NCI-H510A treated with DMSO at 0.1 percent for 48 hours (cell line): Measurements from ENCODE around the gene CILP2.
A peak's percentile ranks its signal among the peaks of the same experiment; 100 is the strongest.

ENCODE experiments used
- DNase-seq: peaks from one replicate; lab custom pipeline; 2025; lab: John Stamatoyannopoulos, UW

The CILP2 gene, protein sequence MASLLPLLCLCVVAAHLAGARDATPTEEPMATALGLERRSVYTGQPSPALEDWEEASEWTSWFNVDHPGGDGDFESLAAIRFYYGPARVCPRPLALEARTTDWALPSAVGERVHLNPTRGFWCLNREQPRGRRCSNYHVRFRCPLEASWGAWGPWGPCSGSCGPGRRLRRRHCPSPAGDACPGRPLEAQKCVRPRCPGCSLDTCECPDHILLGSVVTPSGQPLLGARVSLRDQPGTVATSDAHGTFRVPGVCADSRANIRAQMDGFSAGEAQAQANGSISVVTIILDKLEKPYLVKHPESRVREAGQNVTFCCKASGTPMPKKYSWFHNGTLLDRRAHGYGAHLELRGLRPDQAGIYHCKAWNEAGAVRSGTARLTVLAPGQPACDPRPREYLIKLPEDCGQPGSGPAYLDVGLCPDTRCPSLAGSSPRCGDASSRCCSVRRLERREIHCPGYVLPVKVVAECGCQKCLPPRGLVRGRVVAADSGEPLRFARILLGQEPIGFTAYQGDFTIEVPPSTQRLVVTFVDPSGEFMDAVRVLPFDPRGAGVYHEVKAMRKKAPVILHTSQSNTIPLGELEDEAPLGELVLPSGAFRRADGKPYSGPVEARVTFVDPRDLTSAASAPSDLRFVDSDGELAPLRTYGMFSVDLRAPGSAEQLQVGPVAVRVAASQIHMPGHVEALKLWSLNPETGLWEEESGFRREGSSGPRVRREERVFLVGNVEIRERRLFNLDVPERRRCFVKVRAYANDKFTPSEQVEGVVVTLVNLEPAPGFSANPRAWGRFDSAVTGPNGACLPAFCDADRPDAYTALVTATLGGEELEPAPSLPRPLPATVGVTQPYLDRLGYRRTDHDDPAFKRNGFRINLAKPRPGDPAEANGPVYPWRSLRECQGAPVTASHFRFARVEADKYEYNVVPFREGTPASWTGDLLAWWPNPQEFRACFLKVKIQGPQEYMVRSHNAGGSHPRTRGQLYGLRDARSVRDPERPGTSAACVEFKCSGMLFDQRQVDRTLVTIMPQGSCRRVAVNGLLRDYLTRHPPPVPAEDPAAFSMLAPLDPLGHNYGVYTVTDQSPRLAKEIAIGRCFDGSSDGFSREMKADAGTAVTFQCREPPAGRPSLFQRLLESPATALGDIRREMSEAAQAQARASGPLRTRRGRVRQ

DNA sequence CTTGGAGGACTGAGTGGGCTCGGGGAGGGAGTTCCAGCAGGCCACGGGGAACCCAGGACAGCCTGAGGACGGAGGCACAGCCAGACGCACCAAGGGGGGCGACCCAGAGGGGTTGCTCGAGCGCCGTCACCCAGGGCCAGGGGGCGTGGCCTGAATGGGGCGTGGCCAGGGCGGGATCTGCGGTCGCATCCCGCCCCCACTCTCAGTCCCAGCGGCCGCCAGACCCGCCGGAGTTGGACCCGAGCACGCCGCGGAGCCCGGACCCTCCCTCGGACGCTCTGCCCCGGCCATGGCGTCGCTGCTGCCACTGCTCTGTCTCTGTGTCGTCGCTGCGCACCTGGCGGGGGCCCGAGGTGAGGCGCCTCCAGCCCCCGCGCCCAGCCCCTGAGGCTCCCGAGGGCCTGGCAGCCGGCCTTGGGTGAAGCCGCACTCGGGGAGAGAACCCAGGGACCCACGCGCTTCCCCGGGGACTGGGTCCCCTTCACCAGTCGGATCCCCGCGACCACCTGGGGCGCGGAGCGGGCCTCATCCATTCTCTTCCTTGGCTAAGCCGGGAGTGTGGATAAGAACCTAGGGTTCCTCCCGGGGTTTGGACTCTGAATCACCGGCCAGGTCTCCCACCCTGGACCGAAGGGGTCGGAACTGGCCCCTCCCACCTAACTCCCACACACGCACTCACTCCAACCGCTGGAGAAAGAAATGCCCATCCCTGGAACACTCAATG is at the start of gene CILP2:
Gene CILP2, plus strand, starts transcription at position 205 of the 724 bp plus-strand sequence. Its CDS starts 85 bp downstream, at position 290.
- DNase-seq = no peak

DNA sequence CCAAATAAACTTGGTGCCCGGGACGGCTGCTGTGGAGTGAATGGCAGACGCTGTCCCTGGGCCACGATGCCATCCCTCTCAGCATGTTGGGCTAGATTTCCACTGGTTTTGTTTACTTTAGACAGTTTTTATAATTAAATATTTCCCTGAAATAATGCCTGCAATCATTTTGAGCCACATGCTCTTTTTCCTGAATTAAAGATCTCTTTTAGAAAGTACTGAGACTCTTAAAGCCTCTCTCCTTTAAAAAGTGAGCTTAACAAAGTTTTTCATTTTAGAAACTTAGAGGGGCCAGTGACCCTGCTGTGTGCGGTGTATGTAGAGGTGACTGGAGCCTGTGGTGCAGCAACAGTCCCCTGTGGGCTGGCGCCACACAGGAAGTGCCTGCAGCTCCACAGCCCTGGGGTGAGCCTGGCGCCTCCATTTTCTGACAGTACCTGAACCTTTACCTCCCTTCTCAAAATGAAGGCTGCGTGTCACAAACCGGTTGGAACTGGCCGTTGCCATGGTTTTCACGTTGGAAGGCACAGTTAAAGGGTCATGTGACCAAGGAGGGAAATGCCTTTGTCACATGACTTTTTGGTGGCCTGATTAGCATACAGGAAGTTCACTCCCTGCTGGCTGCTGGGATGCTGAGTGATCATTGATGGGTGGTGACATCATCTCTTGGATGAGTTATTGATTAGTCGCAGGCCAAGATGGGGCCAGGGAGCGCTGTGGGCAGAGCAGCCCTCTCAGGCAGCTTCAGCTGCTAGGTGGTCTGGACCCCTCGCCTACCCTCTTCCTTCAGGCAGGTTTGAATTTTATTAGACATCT is 49.0 kb upstream of the CILP2 start:
- DNase-seq = peak; percentile 33

DNA sequence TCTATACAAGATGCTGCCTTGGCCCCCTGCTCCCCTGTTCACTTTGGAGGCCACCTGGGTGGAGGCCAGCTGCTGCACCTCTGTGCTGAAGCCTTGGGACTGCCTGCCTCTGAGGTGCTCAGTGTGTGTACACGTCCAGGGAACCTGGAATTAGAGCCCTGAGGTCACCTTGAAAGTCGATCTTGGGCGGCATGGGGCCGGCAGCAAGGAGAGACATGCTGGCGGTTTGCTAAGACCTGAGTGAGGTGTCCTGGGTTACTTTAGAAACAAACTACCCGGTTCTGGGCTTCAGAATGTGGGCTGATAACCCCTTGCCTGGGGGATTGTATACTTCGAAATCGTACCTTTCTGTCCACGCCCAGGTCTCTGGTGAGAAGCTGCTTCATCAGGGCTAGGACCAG is 48.3 kb upstream of the CILP2 start:
- no peak for DNase-seq

DNA sequence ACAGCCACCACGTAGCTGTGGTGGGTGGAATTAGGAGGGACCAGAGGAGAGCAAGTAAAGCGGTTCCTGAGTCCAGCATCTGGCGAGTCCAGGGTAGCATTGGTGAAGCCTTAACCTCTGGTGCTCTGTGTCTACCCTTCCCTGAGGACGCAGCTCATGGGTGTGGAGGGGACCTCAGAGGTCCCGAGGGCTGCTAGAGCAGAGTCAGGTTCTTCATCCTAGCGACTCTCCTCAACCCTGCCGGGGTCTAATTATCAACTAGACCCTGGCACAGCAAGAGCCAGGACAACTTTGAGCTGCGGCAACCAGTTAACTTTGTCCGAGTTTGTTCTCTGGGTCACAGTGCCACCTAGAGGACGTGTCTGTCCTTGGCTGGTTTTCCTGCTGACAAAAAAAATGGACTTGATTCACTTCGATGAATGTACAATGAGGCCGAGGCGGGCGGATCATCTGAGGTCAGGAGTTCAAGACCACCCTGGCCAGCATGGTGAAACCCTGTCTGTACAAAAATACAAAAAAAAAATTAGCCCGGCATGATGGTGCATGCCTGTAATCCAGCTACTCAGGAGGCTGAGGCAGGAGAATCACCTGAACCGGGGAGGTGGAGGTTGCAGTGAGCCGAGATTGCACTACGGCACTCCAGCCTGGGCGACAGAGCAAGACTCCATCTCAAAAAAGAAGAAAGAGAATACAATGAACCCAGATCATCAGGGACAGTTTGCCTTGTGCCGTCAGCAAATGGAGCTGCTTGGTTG is 47.7 kb upstream of the CILP2 start:
- DNase-seq = peak; percentile 71

DNA sequence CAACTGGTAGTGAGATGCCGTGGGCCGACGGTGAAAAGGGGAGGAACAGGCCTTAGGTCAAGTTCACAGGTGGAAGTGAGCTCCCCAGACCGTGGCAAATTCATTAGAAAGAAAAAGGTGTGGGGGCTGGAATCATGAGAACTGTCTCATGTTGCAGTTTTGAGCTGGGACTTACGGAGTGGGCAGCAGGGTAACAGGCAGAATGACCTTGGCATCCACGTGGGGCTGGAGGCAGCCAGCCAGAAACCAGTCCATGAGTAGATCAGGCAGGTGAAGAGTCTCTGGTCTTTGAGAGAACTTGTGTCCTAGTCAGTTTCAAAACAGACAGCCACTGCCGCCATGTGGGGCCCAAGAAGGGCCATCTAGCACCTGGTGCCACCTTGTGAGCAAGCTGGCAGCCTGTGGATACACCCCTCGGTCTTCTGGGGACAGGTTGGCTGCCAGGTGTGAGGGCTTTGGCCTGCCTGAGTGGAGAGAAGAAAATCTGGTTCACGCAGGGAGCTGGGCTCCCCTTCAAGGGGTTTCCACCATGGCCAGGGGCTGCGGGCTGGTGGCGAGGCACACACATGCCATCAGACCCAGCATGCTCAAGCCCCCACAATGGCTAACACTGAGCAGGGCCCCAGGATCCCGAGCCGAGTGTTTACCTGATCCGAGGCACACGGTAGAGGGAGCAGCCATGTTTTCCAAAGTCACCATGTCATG is 46.6 kb upstream of the CILP2 start:
- no peak for DNase-seq

DNA sequence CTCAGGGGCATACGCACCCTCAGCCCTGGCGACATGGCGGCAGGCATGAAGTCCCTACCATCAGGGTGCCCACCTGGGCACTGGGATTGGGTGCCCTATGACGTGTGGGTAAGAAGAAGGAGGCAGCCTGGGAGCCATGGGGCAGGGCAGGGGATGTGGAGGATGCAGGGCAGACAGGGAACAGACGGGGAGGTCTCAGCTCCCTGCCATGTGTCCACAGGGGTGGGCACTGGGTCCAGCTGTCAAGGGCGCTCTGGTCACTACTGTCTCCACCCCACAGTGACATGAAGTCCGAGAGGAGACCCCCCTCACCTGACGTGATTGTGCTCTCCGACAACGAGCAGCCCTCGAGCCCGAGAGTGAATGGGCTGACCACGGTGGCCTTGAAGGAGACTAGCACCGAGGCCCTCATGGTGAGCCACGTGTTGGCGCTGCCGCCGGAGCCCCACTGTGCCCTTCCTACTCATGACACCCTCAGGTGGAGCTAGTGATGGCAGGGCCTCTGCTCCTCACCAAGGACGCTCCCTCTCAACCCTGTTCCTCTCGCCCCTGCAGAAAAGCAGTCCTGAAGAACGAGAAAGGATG is 45.9 kb upstream of the CILP2 start:
- DNase-seq = no peak

DNA sequence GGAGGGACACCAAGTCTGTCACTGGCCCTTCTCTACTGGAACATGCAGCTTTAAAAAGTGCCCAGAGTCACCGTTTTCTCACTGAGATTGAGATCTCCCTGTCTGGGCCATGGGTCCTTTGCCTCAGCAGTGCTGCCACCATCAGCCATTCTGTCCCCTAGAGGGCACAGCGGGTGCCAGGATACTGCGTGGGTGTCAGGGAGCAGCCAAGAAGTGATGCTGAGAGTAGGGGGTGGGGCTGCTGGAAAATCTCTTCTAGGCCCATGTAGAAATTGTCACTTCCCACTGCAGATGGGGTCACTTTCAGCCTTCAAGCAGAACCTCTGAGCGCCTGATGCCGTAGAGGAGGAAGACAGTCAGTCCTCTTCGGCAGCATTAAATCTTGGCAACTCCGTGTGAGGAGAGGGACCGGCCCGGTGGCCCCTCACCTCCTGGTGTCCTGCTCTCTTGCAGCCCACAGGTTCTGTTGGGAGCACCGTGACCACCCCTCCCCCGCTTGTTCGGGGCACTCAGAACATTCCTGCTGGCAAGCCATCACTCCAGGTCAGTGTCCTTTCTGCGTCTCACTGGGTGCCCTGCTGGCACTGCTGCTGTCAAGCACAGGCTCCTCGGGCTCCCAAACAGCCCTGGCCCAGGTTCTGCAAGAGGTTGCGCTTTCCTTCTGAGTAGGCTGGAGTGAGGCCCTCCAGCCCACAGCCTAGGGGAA is 44.1 kb upstream of the CILP2 start:
- no peak for DNase-seq

DNA sequence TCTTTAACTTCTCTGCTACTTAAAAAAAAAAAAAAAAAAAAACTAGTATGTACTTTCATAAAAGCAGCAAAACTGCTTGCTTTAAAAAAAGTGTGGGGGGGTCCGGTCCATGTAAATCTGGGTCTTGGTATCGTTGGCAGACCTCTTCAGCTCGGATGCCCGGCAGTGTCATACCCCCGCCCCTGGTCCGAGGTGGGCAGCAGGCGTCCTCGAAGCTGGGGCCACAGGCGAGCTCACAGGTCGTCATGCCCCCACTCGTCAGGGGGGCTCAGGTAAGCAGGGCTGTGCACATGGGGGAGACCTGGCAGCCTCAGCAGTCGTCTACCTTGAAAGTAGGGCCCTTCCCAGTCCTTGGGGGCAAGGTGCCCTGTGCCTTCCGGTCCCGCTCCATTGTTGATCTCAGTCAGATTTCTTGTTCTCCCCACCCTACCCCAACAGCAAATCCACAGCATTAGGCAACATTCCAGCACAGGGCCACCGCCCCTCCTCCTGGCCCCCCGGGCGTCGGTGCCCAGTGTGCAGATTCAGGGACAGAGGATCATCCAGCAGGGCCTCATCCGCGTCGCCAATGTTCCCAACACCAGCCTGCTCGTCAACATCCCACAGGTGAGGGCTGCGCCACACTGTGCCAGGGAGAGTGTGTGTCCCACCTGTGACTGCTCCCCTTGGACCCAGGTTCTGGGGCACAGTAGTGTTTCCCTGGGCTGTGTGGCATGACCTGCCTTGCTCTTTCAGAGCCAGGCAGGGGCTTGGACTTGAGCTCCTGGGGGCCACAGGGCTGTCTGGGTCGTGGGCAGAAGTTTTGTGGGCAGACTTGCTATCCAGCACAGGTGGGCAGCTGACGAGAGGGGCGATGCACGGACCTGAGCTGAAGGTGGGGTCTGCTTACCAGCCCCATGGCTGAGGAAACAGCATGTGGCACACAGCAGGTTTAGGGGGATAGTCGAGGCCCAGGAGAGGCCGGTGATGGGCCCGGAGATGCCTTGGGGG is 42.2 kb upstream of the CILP2 start:
- no peak for DNase-seq

DNA sequence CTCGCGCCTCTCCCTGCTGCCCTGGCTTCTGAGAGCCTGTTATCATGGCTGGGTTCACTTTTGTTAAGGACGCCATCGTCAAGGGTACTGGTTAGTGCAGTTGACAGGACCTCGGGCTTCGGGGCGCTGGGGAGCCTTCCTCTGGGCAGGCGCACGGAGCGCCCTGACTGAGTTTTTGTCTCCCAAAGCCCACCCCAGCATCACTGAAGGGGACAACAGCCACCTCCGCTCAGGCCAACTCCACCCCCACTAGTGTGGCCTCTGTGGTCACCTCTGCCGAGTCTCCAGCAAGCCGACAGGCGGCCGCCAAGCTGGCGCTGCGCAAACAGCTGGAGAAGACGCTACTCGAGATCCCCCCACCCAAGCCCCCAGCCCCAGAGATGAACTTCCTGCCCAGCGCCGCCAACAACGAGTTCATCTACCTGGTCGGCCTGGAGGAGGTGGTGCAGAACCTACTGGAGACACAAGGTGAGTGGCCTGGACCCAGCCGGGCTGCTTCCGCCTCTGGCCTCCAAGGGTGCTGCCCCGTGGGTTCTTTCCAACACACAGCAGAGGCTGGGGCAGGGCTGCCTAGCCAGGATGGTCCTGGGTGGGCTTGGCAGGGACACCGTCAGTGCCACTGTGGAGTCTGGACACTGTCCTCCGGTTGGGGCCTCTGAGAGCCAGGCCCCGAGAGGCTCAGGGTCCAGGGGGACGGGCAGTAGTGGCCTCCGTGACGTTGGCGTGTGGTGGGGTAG is 39.6 kb upstream of the CILP2 start:
- no peak for DNase-seq

DNA sequence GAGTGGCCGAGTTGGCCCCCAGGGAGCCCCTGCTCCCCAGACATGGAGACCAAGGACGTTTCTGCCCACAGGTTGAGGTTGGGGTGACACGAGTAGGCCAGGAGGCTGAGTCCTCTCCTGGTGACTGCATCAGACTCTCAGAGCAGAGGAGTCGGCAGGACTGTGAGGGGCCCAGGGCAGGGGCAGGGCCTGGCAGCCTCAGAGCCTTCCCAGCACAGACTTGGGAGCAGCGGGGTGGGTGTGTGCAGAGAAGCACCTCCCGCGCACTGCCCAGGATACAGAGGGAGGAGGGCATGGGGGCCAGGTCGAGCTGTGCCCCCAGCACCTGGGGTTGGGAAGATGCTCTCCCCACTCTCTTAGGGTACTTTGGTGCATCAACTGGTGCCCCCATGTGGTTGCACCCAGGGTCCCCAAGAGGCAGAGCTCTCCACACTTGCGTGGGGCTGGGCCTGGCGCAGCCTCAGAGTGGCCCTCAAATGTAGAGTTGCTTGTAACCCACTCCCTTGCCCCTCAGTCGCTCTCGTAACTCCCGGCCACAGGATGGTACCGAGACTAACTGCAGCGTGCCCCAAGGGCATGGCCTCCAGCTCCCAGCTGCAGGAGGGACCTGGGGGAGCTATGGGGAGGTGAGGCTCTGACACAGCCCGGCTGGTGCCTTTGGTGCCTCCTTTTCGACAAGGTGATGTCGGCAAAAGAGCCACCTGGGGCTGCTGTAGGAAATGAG is 38.6 kb upstream of the CILP2 start:
- DNase-seq = no peak

DNA sequence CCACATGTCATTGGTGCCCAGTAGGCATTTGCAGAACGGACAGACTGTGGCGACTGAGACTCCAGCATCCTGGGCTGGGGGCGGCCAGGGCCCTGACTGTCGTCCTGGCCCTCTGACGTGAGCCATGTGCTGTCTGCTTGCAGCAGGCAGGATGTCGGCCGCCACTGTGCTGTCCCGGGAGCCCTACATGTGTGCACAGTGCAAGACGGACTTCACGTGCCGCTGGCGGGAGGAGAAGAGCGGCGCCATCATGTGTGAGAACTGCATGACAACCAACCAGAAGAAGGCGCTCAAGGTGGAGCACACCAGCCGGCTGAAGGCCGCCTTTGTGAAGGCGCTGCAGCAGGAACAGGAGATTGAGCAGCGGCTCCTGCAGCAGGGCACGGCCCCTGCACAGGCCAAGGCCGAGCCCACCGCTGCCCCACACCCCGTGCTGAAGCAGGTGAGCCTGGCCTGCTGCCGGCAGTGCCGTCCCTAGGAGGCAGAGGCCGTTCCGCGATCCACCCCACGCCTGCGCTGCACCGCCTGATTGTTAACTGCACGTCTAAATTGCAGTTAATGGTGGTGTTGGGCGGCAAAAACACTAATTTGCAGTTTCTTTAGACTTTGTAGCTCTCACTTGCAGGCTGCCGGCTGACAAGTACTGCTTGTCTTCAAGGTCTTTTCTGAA is 37.0 kb upstream of the CILP2 start:
- no peak for DNase-seq

DNA sequence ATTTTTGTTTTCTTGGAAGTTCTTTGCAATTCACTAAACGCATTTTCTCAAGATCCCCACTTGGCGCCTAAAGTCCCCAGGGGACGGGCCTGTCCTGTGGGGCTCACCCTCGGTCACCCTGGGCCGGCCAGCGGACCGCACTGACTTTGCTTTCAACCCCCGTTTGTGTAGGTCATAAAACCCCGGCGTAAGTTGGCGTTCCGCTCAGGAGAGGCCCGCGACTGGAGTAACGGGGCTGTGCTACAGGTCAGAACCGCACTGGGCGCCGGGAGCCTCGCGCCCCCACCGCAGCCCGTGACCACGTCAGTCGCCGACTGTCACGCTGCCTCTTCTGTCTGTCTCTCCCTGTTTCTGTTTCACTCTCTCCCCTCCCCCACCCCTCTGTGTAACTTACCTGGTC is 36.3 kb upstream of the CILP2 start:
- no peak for DNase-seq

DNA sequence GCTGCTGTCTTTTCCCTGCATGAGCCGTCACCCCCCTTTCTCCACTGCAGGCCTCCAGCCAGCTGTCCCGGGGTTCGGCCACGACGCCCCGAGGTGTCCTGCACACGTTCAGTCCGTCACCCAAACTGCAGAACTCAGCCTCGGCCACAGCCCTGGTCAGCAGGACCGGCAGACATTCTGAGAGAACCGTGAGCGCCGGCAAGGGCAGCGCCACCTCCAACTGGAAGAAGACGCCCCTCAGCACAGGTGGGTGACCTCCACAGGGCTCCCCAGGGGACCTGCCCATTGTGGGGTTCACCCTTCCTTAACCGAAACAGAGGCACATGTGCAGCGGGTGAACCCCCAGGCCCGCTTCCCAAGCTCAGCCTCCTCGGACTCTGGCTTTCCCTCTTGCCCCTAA is 35.8 kb upstream of the CILP2 start:
- no peak for DNase-seq

DNA sequence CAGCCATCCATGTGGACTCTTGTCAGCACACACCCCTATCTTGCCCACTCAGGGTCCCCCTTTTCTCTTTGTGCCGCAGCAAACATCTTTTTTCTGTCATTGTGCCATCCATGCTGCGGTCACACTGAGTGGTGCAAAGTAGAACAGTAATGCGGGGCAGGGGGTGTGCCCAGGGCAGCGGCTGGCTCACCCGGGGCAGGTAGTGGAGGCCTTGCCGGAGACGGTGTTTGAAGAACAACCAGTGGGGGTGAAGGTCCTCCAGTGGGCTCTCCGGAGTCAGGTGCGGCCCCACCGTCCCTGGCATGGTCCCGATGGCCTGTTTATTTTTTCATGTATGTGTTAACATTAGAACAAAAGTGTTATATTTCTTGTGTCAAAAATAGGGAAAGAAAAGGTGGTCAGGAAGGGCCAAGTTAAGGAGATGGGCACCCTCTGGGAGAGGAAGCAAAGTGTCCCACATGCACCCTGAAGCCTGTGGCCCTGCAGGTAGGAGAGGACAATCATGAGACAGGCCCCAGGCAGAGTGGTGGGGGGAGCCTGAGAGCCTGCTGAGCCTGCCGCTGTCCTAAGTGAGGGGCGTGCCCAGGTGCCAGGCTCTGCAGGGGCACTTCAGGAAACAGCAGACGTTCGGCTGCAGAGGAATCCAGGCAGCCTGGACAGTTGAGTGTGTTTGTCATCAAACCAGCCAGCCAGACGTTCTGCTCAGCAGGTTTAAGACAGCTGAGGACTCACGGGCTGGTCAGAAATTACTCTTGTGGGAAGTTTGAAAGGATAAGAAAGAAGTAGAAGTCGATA is 35.1 kb upstream of the CILP2 start:
- DNase-seq = peak; percentile 61
